HUES64 (cell line): ENCODE data around the gene SH3BP5L. TPM values are rescaled to one million over a fixed set of nuclear protein-coding genes. Genes with fewer than 3 reads are reported as not detected.
A peak's percentile ranks its signal among the peaks of the same experiment; 100 is the strongest.

ENCODE experiments used
- H3K27ac ChIP-seq: 2 replicates; pipeline ENCODE4 v1.7.0; 2013; ENCODE audit warnings: low read depth, low read length, inconsistent platforms
- H3K27me3 ChIP-seq: 2 replicates; pipeline ENCODE4 v1.6.1; 2013; ENCODE audit warnings: mild to moderate bottlenecking, low read length; ENCODE audit not compliant: insufficient read depth
- H3K36me3 ChIP-seq: 2 replicates; pipeline ENCODE4 v1.6.1; 2013; ENCODE audit warnings: mild to moderate bottlenecking, low read length; ENCODE audit not compliant: insufficient read depth
- H3K4me1 ChIP-seq: 2 replicates; pipeline ENCODE4 v1.6.1; 2013; ENCODE audit warnings: mild to moderate bottlenecking, low read length, moderate library complexity; ENCODE audit not compliant: insufficient read depth
- H3K4me3 ChIP-seq: 2 replicates; pipeline ENCODE4 v1.5.1; 2013; ENCODE audit warnings: mild to moderate bottlenecking, low read length, moderate library complexity
- H3K9ac ChIP-seq: 2 replicates; pipeline ENCODE4 v1.6.1; 2013; ENCODE audit warnings: mild to moderate bottlenecking, low read depth, low read length
- H3K9me3 ChIP-seq: 2 replicates; pipeline ENCODE4 v1.6.1; 2013; ENCODE audit warnings: low read depth, low read length; ENCODE audit not compliant: insufficient read depth
- WGBS: fragments of 150-250, 120-280 bp; methylation state at CpG from one replicate; pipeline ENCODE4 v1.1.7; 2013; ENCODE audit warnings: missing lambda C conversion rate; 5-methylcytosine and 5-hydroxymethylcytosine counted together
- polyA plus RNA-seq, 2 experiments: library from polyadenylated mRNA; stranded (reverse); fragments of 50-300 nt; gene quantifications; one replicate each; pipeline ENCODE4 v1.2.3, GENCODE V29; 2013

Gene SH3BP5L
- polyA plus RNA-seq (2013, experiment 1 of 2) = 13.9 TPM
- polyA plus RNA-seq (2013, experiment 2 of 2) = 15.6 TPM

DNA sequence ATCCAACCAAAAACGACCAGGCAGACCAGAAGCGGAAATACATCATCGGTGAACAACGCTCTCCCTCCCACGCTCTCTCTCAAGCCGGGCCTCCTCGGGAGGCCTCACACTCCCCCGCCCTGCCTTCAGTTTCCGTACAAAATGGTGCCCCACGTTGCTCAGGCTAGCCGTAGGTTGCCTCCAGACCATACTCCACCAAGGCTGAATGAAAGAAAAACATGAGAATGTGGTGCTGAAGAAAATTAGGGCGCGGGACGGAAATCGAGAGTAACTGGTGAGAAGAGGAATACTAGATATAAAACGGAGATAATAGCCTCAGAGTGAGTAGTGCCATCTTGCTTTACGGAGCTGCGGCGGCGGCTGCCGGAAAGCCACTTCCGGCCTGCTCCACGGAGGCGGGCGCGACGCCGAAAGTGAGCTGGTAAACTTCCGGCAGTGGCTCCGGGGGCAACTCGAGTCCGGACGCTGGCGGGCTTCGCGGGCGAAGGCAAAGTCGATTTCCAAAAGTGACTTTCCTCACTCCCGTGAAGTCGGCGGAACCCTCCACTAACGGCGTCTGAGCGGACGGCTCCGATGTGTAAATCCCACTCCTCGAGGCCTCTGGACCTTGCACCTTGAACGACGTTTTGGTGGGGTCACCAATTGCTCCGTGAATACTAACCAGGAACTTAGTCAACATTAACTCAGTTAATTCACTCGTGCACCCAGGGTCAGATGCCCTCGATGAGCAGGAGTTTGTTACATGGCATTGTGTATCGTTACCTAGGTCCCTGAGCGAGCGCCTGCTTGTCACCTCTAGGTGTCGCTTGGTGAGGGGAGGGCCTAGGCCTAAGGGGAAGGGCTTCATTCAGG, at the start of gene SH3BP5L:
Gene SH3BP5L, minus strand, starts transcription at position 7 of the 852 bp plus-strand sequence. CDS start 980 bp downstream, outside the sequence.
- H3K27ac ChIP-seq = peak within 1 kb of the TSS; percentile 89
- under 1% methylated on average over 56 of the region's 56 CpGs for WGBS
- peak within 1 kb of the TSS; percentile 90 for H3K9ac ChIP-seq
- H3K9me3 ChIP-seq = no peaks in the 10 kb centered on the region
- peak within 1 kb of the TSS; percentile 85 for H3K4me3 ChIP-seq
- peaks cover 25% of the 10 kb centered on the region for H3K36me3 ChIP-seq
- no peaks in the 10 kb centered on the region for H3K4me1 ChIP-seq
- no peaks in the 10 kb centered on the region for H3K27me3 ChIP-seq

DNA sequence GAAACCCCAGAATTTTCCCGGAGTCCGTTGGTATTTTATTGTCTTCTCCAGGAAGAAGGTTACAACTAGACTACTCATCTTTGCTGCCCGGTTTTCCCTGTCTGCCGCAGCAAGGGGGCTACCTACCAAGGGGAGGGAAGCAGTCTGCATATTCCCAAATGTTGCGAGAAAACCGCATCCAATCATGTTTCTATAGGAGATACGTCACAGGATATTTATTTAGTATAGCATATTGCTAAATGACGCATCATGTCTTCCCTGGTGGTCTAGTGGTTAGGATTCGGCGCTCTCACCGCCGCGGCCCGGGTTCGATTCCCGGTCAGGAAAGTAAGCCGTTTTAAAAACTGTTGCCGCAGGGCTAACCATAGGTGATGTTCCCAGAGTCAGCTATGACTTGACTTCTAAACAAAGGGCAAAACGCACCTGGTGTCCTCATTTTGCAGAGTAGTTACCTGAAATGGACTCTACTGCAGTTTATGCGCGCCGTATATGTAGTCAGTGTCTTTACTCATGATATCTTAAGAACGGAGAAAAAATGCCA, 48.3 kb upstream of the SH3BP5L start:
- peak overlapping the region; percentile 84 for H3K4me3 ChIP-seq
- H3K9ac ChIP-seq = peak overlapping the region; percentile 35; the same call in 1 of the 2 replicates
- WGBS = 6% methylated on average over 21 of the region's 23 CpGs
- 0 out of 2 replicates have a peak, but pooled peaks cover 3% of the 10 kb centered on the region for H3K4me1 ChIP-seq
- no peaks in the 10 kb centered on the region for H3K36me3 ChIP-seq
- H3K27ac ChIP-seq = peak overlapping the region; percentile 65; the same call in 1 of the 2 replicates
- H3K9me3 ChIP-seq = no peaks in the 10 kb centered on the region
- H3K27me3 ChIP-seq = no peaks in the 10 kb centered on the region; the same call in 1 of the 2 replicates

DNA sequence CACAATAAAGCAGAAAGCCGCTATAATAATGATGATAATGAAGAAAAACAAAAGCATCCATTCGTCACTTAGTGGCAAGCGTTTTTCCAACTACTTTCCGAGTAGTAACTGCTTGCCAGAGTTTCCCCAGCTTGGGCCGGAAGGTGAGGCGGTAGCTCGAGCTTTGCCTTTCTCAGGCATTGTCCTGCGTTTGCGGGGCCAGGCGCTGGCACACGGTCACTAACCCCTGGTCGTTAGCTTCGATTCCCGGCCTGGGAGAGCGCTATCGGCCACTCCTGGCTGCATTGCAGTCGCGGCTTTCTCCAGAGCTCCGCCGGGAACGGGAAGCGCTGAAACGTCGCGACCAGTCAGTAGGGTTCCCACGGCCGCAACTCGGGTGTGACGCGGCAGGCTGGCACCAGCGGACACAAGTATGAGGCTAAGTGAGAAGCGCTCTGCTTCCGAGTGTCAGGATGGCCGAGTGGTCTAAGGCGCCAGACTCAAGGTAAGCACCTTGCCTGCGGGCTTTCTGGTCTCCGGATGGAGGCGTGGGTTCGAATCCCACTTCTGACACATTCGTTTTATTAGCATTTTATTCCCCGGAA, 47.8 kb upstream of the SH3BP5L start:
- Histone ChIP-seq H3K9me3 (no peaks in the 10 kb centered on the region), H3K27ac (peak overlapping the region; percentile 65), H3K4me3 (peak overlapping the region; percentile 84), H3K36me3 (no peaks in the 10 kb centered on the region), H3K4me1 (0 out of 2 replicates have a peak, but pooled peaks cover 3% of the 10 kb centered on the region), H3K27me3 (no peaks in the 10 kb centered on the region; the same call in 1 of the 2 replicates), H3K9ac (peak overlapping the region; percentile 74)
- WGBS = under 1% methylated on average over 41 of the region's 41 CpGs

DNA sequence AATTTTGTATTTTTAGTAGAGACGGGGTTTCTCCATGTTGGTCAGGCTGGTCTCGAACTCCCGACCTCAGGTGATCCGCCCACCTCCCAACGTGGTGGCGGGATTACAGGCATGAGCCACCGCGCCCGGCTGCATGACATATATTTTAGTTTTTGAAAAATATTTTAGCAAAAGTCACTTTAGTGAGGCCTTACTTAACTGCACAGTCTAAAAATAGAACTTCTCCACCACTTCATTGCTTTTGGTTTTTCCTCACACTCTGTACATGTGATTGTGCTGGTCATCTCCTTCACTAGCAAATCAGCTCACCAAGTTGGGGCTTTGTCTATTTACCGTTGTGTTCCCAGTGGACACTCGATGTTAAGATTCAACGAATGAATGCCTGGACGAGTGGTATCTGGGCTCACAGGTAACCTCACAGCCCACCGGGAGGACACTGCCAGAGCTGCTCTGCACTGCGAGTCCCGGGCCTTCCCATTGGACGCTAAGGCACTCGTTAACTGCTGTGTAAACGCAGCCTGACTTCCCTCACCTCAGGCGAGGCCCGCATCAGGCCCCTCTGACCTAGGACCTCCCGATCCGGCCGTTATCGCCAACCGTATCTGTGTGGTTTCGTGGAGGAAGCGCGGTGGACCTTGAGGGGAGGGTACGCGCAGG, 47.2 kb upstream of the SH3BP5L start:
- Histone ChIP-seq H3K9me3 (no peaks in the 10 kb centered on the region), H3K36me3 (no peaks in the 10 kb centered on the region), H3K9ac (peak overlapping the region; percentile 74), H3K27ac (peak overlapping the region; percentile 65), H3K27me3 (no peaks in the 10 kb centered on the region), H3K4me3 (peak overlapping the region; percentile 84), H3K4me1 (0 out of 2 replicates have a peak, but pooled peaks cover 3% of the 10 kb centered on the region)
- 2% methylated on average over 31 of the region's 31 CpGs for WGBS

- 94% methylated on average over 3 of the region's 3 CpGs for WGBS
- H3K9ac ChIP-seq = no peak overlapping the region
- no peaks in the 10 kb centered on the region for H3K27me3 ChIP-seq
- no peaks in the 10 kb centered on the region for H3K36me3 ChIP-seq
- H3K4me1 ChIP-seq = 0 out of 2 replicates have a peak, but pooled peaks cover 3% of the 10 kb centered on the region
- H3K27ac ChIP-seq = no peak overlapping the region
- H3K9me3 ChIP-seq = no peaks in the 10 kb centered on the region
- H3K4me3 ChIP-seq = peak overlapping the region; percentile 84
These were observed 46.2 kb upstream of the SH3BP5L start for GRCh38 chr1:248871837-248872401.

DNA sequence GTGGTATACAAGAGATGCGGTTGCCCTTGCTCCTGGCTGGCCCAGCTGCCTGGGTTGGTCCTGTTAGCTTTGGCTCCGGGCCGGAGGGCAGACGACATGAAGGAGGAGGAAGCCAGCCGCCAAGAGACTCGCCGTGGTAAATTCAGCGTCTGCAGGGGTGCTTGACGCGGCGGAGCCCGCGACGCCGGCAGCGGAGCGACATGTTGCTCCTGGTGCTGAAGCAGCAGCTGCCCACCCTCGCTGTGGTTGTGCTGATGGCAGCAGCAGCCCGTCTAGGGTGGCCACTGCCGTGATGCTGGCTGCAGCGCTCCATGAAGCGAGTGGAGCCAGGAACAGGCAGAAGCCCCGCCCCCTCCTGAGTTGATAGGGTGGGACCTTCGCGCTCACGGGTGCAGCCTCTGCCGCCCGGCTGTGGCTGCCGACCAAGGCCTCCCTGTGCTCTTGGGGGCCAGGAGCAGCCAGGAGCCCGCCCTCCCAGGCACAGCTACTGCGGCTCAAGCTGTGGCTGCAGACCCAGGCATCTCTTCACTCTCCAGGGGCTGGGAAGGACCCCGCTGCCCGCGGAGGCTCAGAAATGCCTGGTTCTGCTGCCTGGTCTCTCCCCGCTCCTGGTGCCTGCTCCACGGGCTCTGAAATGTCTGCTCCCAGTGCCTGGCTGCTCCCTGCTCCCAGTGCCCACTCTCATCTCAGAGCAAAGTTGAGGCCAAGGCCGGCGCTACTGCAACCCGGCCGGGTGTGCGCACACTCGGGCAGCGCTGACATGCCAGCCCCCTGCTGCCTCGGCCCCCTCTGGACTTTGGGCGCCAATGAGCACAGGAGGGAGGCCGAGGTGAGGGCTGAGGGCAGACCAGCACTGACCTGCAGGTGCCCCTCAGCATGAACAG, 37.5 kb upstream of the SH3BP5L start:
- H3K36me3 ChIP-seq = no peaks in the 10 kb centered on the region
- H3K9me3 ChIP-seq = no peaks in the 10 kb centered on the region
- H3K4me1 ChIP-seq = peaks cover 10% of the 10 kb centered on the region; the same call in 1 of the 2 replicates
- H3K27ac ChIP-seq = no peak overlapping the region
- H3K27me3 ChIP-seq = peaks cover 44% of the 10 kb centered on the region
- peak overlapping the region; percentile 80 for H3K4me3 ChIP-seq
- WGBS = 8% methylated on average over 46 of the region's 46 CpGs
- H3K9ac ChIP-seq = peak overlapping the region; percentile 47

GRCh38 chr1:248862695-248862997, 36.9 kb upstream of the SH3BP5L start:
- Histone ChIP-seq H3K4me3 (peak overlapping the region; percentile 80), H3K36me3 (no peaks in the 10 kb centered on the region), H3K27me3 (peaks cover 44% of the 10 kb centered on the region), H3K27ac (no peak overlapping the region), H3K9ac (peak overlapping the region; percentile 47; the same call in 1 of the 2 replicates), H3K4me1 (peaks cover 11% of the 10 kb centered on the region; the same call in 1 of the 2 replicates), H3K9me3 (no peaks in the 10 kb centered on the region)
- WGBS = 23% methylated on average over 4 of the region's 4 CpGs

DNA sequence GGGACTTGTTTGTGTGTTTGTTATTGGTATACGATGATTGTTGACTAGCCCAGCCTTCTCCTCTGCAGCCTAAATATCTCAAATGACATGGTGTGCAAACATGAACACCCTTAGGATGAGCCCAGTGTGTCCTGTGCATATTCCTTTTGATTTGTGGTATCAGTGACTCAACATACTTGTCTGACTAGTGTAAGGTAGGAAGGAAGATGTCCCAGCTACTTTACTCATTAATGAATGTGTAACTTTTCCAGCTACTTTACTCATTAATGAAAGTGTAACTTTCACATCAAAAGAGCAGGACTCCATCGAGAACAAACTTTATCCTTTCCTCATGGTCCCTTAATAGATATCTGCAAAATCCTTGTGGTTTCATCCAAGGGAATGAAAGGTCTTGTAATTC, 35.9 kb upstream of the SH3BP5L start:
- Histone ChIP-seq H3K27ac (no peak overlapping the region), H3K36me3 (0 out of 2 replicates have a peak, but pooled peaks cover 4% of the 10 kb centered on the region), H3K4me1 (peaks cover 19% of the 10 kb centered on the region; the same call in 1 of the 2 replicates), H3K4me3 (no peak overlapping the region), H3K9me3 (no peaks in the 10 kb centered on the region), H3K9ac (no peak overlapping the region), H3K27me3 (peaks cover 44% of the 10 kb centered on the region)
- 86% methylated on average over 2 of the region's 2 CpGs for WGBS

GRCh38 chr1:248860007-248860406, 34.3 kb upstream of the SH3BP5L start:
- H3K27me3 ChIP-seq = peaks cover 42% of the 10 kb centered on the region
- no peak overlapping the region for H3K27ac ChIP-seq
- H3K9me3 ChIP-seq = no peaks in the 10 kb centered on the region
- no peak overlapping the region for H3K9ac ChIP-seq
- peak overlapping the region; percentile 86; the same call in 1 of the 2 replicates for H3K4me3 ChIP-seq
- peaks cover 19% of the 10 kb centered on the region; the same call in 1 of the 2 replicates for H3K4me1 ChIP-seq
- WGBS = 94% methylated on average over 4 of the region's 4 CpGs
- peaks cover 17% of the 10 kb centered on the region; the same call in 1 of the 2 replicates for H3K36me3 ChIP-seq
